Motor neuron (in vitro differentiated cells): ENCODE measurements around the gene SIGLEC5. TPM values are rescaled to one million over a fixed set of nuclear protein-coding genes. Genes with fewer than 3 reads are reported as not detected.

ENCODE experiments used
- ATAC-seq, 8 experiments: fragments of 200-7000 bp; cut with Tn5 transposase; replicated peaks in 6 of 8; 2 replicates each; pipeline ENCODE4 v1.8.0; 2021; ENCODE audit warnings: mild to moderate bottlenecking in 8 of 8, moderate library complexity in 8 of 8
- H3K27ac ChIP-seq, 2 donors: fragments of 250-450 bp; sonication (Bioruptor Pico); 2 replicates each; pipeline ENCODE4 v1.9.0; 2021; ENCODE audit warnings: antibody characterized with exemption in 2 of 2, mild to moderate bottlenecking in 2 of 2, moderate library complexity in 1 of 2
- H3K4me1 ChIP-seq, 2 donors: fragments of 250-450 bp; sonication (Bioruptor Pico); replicated peaks in 1 of 2; 2 replicates each; pipeline ENCODE4 v1.6.1; 2021; ENCODE audit warnings: antibody characterized with exemption in 2 of 2, mild to moderate bottlenecking in 2 of 2, moderate library complexity in 1 of 2
- H3K4me3 ChIP-seq, 5 donors: fragments of 250-450 bp; sonication (Bioruptor Pico); 2 replicates each; pipeline ENCODE4 v1.9.0; 2021; ENCODE audit warnings: antibody characterized with exemption in 5 of 5, mild to moderate bottlenecking in 5 of 5, moderate library complexity in 4 of 5
- WGBS, 10 experiments: fragments of 450-650 bp; shearing (Covaris generic); methylation state at CpG; one replicate each; pipeline ENCODE4 v1.0.0; 2022; 5-methylcytosine and 5-hydroxymethylcytosine counted together
- in situ Hi-C, 9 experiments: fragments of 400-800 bp; cut with MboI; loops; one replicate each; pipeline ENCODE4 v1.15.0; 2021; ENCODE audit warnings: low sequenced_read_pairs in 9 of 9, low pct_unique_long_range_greater_than_20kb in 2 of 9; ENCODE audit not compliant: unreplicated experiment in 9 of 9
- total RNA-seq, 8 experiments: library from RNA; unstranded; fragments of 300-600 nt; gene quantifications; 2 replicates each; pipeline versions ENCODE4 v1.2.3 to v1.2.4, GENCODE V29; 2022

Gene SIGLEC5
- total RNA-seq, 8 experiments from 2014 or later = not detected

- 0 to 12% (median 3%) methylated on average over 2 to 18 of the region's 61 CpGs; no CpG with 5 or more reads in 2 of the 10 experiments for WGBS, 10 experiments
- in situ Hi-C loops = no loop called here
- Histone ChIP-seq H3K4me1 (peaks cover 6 to 13% of the 10 kb centered on the region in 2 donors), H3K27ac (peak overlapping the region; percentile 51 to 65), H3K4me3 (peak overlapping the region; percentile 45 to 71 (median 49))
- peak; percentile 95 to 99 (median 97) for ATAC-seq
Measured at GRCh38 chr19:51593969-51594773, 36.0 kb downstream of the SIGLEC5 start.

- in situ Hi-C loops = no loop called here
- no peak for ATAC-seq
- peak overlapping the region; percentile 45 to 71 (median 49) for H3K4me3 ChIP-seq
- H3K27ac ChIP-seq = peak overlapping the region; percentile 51 to 65
- WGBS, 10 experiments = 13 to 60% (median 33%) methylated on average over 1 to 7 of the region's 10 CpGs; no CpG with 5 or more reads in 3 of the 10 experiments
- peaks cover 6 to 13% of the 10 kb centered on the region in 2 donors for H3K4me1 ChIP-seq
Measured at GRCh38 chr19:51593138-51593890, 36.9 kb downstream of the SIGLEC5 start.

- WGBS, 10 experiments = 33 to 89% (median 62%) methylated on average over 1 of the region's 1 CpG; no CpG with 5 or more reads in 2 of the 10 experiments
- Histone ChIP-seq H3K4me1 (peaks cover 6 to 13% of the 10 kb centered on the region in 2 donors), H3K4me3 (no peak overlapping the region), H3K27ac (no peak overlapping the region)
- in situ Hi-C loops = no loop called here
- ATAC-seq = no peak
Measured at GRCh38 chr19:51592521-51592920, 37.7 kb downstream of the SIGLEC5 start.

GRCh38 chr19:51590441-51590840, 39.8 kb downstream of the SIGLEC5 start:
- no peak for ATAC-seq
- in situ Hi-C loops = no loop called here
- H3K4me3 ChIP-seq = no peak overlapping the region
- no peak overlapping the region for H3K27ac ChIP-seq
- peaks cover 6 to 13% of the 10 kb centered on the region in 2 donors for H3K4me1 ChIP-seq
- WGBS, 10 experiments = 80 to 100% (median 100%) methylated on average over 1 to 2 of the region's 3 CpGs; no CpG with 5 or more reads in 7 of the 10 experiments

GRCh38 chr19:51589511-51589910, 40.7 kb downstream of the SIGLEC5 start:
- H3K4me1 ChIP-seq = peaks cover 6 to 8% of the 10 kb centered on the region in 2 donors
- no peak overlapping the region for H3K27ac ChIP-seq
- in situ Hi-C loops = no loop called here
- WGBS, 10 experiments = 67 to 100% (median 96%) methylated on average over 1 to 2 of the region's 2 CpGs
- no peak overlapping the region for H3K4me3 ChIP-seq
- ATAC-seq = no peak

GRCh38 chr19:51587264-51588191, 42.7 kb downstream of the SIGLEC5 start:
- Histone ChIP-seq H3K4me3 (no peak overlapping the region), H3K4me1 (no peaks in the 10 kb centered on the region), H3K27ac (no peak overlapping the region)
- WGBS, 10 experiments = 67 to 100% (median 95%) methylated on average over 2 to 8 of the region's 9 CpGs
- in situ Hi-C loops = no loop called here
- no peak for ATAC-seq

GRCh38 chr19:51586799-51587198, 43.4 kb downstream of the SIGLEC5 start:
- Histone ChIP-seq H3K4me3 (no peak overlapping the region), H3K27ac (no peak overlapping the region), H3K4me1 (no peaks in the 10 kb centered on the region)
- no peak for ATAC-seq
- in situ Hi-C loops = no loop called here
- WGBS, 10 experiments = 80 to 100% (median 97%) methylated on average over 1 to 4 of the region's 4 CpGs; no CpG with 5 or more reads in 2 of the 10 experiments

DNA sequence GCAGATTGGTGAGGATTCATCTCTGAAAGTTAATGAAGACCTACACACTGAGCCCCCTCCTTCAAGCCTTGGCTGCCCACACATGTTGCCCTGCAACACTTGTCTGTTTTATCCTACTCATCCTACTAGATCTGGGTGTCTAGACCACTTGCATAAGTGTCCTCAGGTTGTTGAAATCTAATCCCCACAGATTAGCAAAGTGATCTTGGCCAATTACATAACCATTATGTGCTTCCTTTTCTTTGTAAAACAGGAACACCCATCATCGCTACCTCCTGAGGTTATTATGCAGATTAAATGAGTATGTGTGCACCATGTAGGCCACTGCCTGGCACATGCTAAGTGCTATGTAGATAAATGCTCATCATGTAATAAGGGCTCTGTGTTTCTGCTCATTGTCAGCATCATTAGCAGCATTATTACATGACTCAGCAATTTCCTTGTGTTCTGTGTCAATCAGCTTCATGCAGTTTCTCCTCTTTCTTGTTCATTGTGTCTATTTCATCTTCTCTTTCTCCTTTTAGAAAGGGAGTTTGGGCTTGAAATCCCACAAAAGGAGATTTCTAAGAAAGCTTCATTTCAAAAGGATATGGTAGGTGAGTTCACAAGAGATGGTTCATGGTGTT, 44.0 kb downstream of the SIGLEC5 start:
- in situ Hi-C loops = no loop called here
- no peak overlapping the region for H3K4me3 ChIP-seq
- no peaks in the 10 kb centered on the region for H3K4me1 ChIP-seq
- no peak overlapping the region for H3K27ac ChIP-seq
- ATAC-seq = peak in 2 of 8 experiments; percentile 18 to 28
- 67 to 100% (median 89%) methylated on average over 1 of the region's 1 CpG; no CpG with 5 or more reads in 4 of the 10 experiments for WGBS, 10 experiments

- no peak overlapping the region for H3K4me3 ChIP-seq
- 71 to 100% (median 89%) methylated on average over 3 to 6 of the region's 6 CpGs; no CpG with 5 or more reads in 1 of the 10 experiments for WGBS, 10 experiments
- H3K27ac ChIP-seq = no peak overlapping the region
- peaks cover 4 to 5% of the 10 kb centered on the region in 2 donors for H3K4me1 ChIP-seq
- in situ Hi-C loops = no loop called here
- ATAC-seq = no peak
Measured at GRCh38 chr19:51576850-51577249, 53.4 kb downstream of the SIGLEC5 start.

DNA sequence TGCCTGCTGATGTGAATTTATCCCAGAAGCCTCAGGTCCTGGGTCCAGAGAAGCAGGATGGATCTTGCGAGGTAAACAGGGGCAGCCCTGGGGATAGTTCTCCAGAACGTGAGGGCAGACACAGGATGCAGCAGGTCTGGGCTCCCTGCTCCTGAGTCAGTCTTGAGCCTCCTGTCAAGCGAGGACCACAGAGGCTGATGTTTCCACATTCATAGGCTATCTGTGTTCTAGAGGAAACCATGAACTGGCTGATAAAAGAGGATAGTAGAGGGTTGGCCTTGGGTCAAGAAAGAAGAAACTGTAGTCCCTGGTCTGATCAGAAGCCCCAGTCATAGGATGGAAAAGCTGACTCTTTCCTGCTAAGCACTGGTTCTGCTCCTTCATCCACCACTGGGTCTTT, 56.9 kb downstream of the SIGLEC5 start:
- 51 to 96% (median 75%) methylated on average over 1 to 3 of the region's 3 CpGs; no CpG with 5 or more reads in 4 of the 10 experiments for WGBS, 10 experiments
- no peak for ATAC-seq
- in situ Hi-C loops = no loop called here
- Histone ChIP-seq H3K4me3 (no peak overlapping the region), H3K4me1 (peaks cover 5 to 6% of the 10 kb centered on the region in 2 donors), H3K27ac (no peak overlapping the region)

DNA sequence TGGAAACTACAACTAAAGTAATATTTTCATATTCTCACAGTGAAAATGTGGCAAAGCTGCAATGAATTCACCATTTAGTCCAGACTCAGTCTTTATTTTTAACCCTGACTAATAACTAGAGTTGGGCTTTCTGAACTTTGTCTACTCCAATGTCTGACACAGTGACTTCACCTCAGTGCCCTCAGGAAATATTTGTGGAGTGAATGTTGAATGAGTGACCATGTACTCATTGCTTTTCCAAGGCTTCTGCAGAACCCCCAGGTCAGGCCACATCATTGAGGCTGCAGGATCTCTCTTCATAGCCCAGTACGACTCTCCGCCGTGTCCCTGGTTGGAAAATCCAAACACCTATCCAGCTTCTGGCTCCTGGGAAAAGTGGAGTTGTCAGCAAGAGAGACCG, 57.3 kb downstream of the SIGLEC5 start:
- 37 to 100% (median 79%) methylated on average over 1 to 4 of the region's 4 CpGs; no CpG with 5 or more reads in 4 of the 10 experiments for WGBS, 10 experiments
- H3K4me3 ChIP-seq = no peak overlapping the region
- ATAC-seq = no peak
- no peak overlapping the region for H3K27ac ChIP-seq
- H3K4me1 ChIP-seq = peaks cover 5 to 6% of the 10 kb centered on the region in 2 donors
- in situ Hi-C loops = no loop called here

DNA sequence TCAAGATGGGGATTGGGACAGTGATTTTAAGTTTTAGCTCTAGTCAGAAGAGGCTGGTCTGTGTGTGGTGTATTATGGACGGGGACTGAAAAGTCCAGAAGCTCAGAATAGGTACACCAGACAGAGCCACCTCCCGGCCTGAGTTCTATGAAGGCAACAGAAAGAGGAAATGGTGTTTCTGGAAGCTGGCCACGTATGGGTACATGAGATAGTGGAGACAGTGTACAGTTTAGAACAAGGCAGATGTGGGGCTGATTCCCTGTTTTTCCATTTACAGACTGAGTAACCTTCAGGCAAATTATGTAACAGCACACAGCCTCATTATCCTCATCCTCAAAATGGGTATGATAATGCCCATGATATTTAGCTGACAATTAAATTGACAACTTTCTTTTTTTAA, 57.8 kb downstream of the SIGLEC5 start:
- peak overlapping the region in 2 of 5 donors; percentile 79 to 88 for H3K4me3 ChIP-seq
- 0 to 80% (median 50%) methylated on average over 1 to 3 of the region's 3 CpGs; no CpG with 5 or more reads in 4 of the 10 experiments for WGBS, 10 experiments
- in situ Hi-C loops = no loop called here

More for the DNA sequence above, 57.8 kb downstream of the SIGLEC5 start:
- Histone ChIP-seq H3K27ac (no peak overlapping the region), H3K4me1 (peaks cover 5 to 6% of the 10 kb centered on the region in 2 donors)
- ATAC-seq = no peak
